Esophagus mucosa (tissue), 1 donor: ENCODE measurements around the gene OR51I1. TPM values are rescaled to one million over a fixed set of nuclear protein-coding genes. Genes with fewer than 3 reads are reported as not detected.

Experiments used
- ATAC-seq: fragments of 200-7000 bp; cut with Tn5 transposase; one replicate; pipeline ENCODE4 v1.9.1; 2020
- total RNA-seq: library from RNA; stranded (reverse); gene quantifications from one replicate; pipeline ENCODE4 v1.2.4, GENCODE V29; 2023
- donor health status: DM: yes; HTN: yes; CAD: no.

OR51I1 gene, protein sequence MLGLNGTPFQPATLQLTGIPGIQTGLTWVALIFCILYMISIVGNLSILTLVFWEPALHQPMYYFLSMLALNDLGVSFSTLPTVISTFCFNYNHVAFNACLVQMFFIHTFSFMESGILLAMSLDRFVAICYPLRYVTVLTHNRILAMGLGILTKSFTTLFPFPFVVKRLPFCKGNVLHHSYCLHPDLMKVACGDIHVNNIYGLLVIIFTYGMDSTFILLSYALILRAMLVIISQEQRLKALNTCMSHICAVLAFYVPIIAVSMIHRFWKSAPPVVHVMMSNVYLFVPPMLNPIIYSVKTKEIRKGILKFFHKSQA
- total RNA-seq = not detected

DNA sequence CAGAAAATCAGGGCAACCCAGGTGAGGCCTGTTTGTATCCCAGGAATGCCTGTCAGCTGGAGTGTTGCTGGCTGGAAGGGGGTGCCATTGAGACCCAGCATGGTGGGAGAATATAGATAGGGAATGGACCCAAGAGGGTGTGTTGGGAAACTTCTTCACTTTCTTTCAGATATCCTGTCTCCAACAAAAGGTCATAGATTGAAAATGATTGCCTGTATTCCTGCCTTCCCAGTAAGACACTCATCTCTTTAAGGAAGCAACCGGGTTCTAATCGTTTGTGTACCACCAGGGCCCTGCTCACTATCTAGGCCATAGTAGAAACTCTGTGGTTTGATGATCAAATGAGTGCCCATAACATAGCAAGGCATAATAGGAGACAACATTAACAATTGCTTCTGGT, at the start of gene OR51I1:
OR51I1 (minus strand) TSS at position 101 of the 400 bp plus-strand sequence; CDS start at position 101, 0 bp downstream.
- no peak for ATAC-seq

DNA sequence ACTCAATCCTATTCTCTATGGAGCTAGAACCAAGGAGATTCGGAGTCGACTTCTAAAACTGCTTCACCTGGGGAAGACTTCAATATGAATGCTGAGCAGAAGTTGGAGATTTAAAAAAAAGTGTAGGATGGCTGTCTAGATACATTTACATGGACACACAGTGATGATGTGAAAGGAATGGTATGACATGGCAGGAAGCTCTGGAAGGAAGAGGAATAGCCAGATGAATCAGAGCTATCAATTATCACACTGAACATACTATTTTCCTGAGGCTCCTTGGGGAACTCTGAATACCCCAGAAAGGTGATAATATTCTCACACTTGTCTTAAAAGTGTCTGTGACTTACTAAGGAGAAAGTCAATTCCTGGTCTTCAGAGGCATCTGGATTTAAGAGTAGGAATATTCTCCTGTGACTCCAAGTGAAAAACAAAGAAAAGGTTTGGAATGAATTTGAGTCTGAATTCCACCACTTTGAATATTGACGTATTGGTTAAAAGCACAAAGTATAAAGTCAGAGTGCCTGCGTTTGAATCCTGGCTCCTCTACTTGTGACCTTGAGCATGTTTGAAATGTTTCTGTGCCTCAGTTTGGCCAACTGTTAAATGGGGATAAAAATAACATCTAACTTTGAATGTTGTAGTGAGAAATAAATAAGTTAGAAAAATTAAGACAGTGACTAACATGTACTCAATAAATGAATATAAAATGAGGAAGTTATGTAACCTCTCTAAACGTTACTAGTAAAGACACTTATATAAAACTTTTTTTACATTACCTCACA, 48.5 kb upstream of the OR51I1 start:
- no peak for ATAC-seq

DNA sequence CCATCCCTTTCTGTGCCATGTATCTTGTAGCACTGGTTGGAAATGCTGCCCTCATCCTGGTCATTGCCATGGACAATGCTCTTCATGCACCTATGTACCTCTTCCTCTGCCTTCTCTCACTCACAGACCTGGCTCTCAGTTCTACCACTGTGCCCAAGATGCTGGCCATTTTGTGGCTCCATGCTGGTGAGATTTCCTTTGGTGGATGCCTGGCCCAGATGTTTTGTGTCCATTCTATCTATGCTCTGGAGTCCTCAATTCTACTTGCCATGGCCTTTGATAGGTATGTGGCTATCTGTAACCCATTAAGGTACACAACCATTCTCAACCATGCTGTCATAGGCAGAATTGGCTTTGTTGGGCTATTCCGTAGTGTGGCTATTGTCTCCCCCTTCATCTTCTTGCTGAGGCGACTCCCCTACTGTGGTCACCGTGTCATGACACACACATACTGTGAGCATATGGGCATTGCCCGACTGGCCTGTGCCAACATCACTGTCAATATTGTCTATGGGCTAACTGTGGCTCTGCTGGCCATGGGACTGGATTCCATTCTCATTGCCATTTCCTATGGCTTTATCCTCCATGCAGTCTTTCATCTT, 47.6 kb upstream of the OR51I1 start:
- ATAC-seq = no peak

DNA sequence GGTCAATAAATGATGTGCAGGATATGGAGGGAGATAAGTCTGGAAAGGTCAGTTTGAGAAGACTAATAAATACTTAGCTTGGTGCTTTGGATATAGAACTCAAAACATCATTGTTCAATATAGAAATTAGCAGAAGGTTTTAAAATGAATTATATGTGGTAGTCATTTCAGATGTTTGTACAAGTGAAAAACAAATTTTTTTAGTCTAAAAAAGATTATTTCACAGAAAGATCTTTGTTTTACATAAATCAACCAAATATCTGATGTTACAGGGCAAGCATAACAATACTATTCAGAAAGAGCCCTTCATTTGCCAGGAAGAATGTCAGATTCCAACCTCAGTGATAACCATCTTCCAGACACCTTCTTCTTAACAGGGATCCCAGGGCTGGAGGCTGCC, 47.1 kb upstream of the OR51I1 start, which contains the start of gene OR52D1:
OR52D1 (plus strand) TSS at position 301 of the 400 bp plus-strand sequence; CDS start at position 323, 22 bp downstream.
- ATAC-seq = no peak

DNA sequence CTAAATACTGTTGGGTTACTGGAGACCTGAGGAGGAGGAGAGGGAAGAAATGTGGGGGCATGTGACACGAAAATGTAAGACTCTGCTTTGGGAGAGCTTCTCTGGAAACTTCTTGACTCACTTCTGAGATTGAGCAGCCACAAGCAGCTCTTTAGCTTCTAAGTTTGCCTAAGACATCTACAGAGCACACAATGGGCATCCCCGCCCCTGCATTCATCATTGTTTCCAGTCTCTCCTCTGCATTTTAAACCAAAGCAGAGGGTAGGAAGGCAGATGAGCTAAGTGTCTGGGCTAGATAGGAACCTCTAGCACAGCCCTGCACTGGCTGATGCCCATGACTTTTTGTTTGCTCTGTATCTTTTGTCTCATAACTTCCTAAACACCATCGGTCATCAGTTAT, 45.1 kb upstream of the OR51I1 start:
- ATAC-seq = no peak

GRCh38 chr11:5486003-5486402, 44.7 kb upstream of the OR51I1 start:
- no peak for ATAC-seq

DNA sequence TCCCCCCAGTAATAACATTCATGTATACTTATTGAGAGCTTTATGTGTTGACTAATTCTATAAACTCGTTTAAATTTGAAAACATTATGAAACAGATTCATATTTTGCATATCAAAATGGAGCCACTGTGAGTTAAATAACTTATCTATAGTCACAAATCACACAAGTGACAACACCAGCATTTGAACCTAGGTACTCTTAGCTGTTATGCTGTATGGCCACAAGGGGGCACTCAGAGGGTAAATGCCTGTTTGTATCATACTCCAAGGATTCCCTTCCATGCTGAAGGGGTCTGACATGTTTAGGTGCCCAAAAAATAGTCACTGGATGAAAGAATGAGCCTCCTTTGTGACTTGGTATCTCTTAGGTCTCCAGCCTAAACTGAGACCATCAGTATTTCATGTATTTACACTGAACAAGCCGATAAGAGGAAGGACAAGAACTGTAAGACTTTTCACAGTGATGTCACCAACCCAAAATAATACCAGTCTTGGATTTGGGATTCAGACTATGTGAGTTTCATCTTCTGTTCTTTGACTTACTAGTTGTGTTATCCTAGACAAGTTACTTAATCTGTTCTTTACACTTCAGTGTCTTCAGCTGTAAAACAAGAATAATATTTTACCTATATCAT, 35.0 kb upstream of the OR51I1 start:
- peak; percentile 58 for ATAC-seq

DNA sequence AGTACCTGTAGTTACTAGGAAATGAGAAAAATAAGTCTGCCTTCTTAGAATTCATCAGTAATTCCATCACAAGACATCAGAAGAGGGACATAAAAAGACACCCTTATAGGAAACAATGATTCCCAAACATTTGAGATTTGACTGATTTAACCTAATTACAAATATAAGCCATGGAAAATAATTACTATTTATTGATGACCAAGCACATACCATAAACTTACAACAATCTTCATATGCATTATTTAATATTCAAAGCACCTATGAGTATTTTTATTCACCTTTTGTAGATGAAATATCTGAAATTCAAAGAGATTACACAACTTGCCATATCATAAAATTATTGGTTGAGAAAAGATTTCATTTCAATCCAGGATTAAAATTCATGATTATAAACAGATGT, 32.6 kb upstream of the OR51I1 start:
- ATAC-seq = no peak

DNA sequence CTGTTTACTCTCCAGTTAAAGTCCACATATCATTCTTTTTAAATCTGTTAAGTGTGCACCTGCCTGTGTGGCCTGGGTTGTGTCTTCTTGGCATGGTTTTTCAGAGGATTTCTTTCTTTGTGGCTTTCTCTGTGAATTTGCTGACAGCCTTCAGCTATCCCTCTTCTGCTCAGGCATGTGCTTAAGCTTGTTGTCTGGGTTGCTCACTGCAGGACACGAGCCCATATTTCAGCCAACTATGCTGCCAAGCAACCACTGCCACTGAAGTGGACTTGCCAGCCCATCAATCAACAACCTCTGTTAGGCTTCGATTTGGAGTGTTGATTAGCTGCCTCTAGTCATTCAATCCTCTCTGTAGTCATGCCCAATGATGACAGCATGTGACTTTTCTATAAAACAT, 26.2 kb upstream of the OR51I1 start:
- no peak for ATAC-seq

DNA sequence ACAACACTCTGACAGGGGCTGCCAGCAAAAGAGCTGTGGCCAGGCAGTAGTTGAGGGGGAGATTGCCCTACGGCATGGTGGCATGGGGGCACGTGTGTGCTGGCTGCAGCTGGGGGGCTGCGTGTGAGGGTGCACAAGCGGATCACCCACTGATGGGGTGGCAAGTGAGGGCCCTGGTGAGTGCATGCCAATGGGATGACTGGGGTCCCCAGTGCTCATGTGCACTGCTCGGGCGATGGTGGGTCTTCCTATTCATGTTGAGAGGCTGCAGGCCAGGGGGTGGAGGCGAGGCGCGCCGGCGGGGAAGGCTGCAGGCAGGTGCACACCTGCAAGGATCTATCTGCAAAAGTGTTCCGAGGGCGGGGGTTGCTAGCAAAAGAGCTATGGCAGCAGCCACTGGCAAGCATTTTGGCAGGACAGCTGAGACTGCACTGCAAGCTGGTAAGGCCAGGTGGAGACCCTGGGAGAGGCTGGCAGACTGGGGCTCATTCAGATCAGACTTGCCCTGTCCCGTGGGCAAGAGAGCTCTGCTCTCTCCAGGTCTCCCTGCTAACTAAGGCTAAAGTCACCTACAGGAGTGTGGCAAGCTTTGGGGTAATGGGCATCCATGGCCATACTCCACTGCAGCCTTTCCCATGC, 19.8 kb upstream of the OR51I1 start:
- ATAC-seq = no peak

DNA sequence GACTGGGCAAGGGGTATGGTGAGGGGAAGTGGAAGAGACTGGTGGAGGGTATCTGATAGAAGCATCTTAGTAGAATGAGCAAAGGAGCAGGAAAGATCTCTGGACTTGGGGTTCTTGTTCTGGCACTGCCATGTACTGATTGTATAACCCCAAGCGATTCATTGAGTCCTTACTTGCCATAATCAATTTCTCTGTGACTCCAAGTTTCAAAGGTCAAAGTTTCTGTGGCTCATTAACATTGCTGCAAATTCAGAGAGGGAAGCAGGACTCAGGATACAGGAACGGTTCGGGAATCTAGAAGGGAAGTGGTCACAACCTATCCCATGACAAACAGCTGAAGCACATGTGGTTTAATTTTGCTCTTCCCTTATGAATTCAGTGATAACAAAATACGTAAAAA, 8.1 kb upstream of the OR51I1 start:
- ATAC-seq = no peak

GRCh38 chr11:5449023-5449422, 7.7 kb upstream of the OR51I1 start, which contains the start of gene OR51I2:
OR51I2 (plus strand) TSS chr11:5449323; CDS start chr11:5453489, 4,166 bp downstream.
- no peak for ATAC-seq

DNA sequence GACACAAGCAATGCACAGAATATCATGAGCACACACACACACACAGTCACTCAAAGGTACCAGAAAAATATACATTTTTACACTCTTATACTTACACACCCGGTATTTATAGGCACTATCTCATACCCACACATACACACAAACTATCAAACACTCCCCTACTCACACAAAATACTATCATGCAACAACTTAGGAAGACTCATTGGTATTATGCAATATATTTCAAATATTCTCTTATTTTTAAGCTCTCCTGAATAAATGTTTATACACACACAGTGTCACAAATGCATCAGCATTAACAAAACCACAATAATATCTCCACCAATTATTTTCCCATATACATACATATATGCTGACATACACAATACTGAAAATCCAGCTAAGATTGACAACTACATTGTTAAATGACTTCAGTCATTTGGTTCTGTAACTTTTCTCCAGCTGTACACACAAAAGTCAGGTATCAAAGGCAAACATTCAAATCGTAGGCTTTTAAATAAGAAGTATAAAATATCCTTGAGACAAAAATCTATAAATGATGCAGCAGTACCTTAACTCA, 2.6 kb upstream of the OR51I1 start:
- ATAC-seq = no peak

DNA sequence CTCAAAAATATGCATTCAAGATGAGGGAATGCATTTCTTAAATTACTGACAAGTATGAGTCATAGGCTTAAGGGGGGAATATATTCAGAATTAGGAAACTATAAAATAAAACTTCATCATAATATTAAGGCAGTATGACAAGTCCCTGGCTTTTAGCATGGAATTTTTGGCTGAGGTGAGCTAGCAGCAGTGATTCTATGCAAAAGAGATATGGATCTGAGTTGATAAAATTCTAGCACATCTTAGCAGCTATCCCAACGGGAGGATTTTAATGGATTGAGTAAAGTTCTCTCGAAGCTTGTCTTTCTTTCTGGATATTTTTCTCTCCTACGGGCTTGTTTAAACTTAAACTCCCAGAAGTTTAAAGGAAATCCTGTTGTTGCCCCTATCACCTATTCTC, 18.2 kb downstream of the OR51I1 start:
- no peak for ATAC-seq

GRCh38 chr11:5421811-5422210, 19.5 kb downstream of the OR51I1 start, which contains the start of gene OR51Q1:
OR51Q1 (plus strand) TSS chr11:5422111; CDS start chr11:5422201, 90 bp downstream.
- ATAC-seq = no peak

- ATAC-seq = no peak
Observed at GRCh38 chr11:5420993-5421392, 20.3 kb downstream of the OR51I1 start.

DNA sequence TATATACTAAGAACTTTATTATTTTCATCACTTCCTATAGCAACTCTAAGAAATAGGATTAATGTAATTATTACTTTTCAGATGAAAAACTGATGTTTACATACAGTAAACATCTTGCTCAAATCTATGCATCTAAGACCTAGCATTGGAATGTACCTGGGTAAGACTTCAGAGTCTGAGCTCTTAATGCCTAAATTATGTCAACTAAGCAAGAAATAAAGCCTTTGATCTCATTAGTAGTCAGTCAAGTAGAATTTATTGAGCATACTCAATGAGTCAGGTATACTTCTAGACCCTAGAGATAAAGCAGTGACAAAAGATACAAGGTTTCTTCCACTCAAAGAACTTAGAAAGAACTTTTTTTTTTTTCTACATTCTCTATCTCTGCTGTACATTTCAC, 36.1 kb downstream of the OR51I1 start:
- ATAC-seq = no peak

DNA sequence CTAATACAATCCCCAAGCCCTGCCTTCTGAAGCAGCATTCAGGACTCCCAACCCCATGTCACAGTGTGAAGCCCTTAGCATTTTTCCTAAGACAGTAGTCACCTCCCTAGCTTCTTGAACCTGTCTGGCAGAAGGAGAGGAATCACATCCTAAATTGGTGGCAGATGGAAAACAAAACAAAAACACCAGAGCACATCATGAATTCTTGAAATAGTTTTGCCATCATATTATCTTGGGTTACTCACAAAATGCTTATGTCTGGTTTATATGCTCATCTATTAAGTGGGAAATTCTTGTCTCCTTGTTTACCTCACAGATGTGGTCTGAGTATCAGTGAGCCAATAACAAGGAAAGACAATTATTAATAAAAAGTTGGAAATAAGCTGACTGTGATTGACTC, 42.4 kb downstream of the OR51I1 start:
- ATAC-seq = no peak

- ATAC-seq = no peak
Observed at GRCh38 chr11:5394091-5394490, 47.2 kb downstream of the OR51I1 start.
